ENCODE data around the gene OR52A5.

Gene OR52A5

GRCh38 chr11:5107285-5107684, 30.9 kb downstream of the OR52A5 start:
- DNase-seq, result no peak

- DNase-seq, result no peak
Observed at GRCh38 chr11:5103066-5103465, 35.1 kb downstream of the OR52A5 start.

- DNase-seq, result no peak
Observed at GRCh38 chr11:5102246-5102645, 35.9 kb downstream of the OR52A5 start.

GRCh38 chr11:5096011-5096410, 42.1 kb downstream of the OR52A5 start:
- DNase-seq, result no peak

- no peak for DNase-seq
Observed at GRCh38 chr11:5092821-5093585, 45.2 kb downstream of the OR52A5 start.

- DNase-seq, result no peak
Observed at GRCh38 chr11:5090668-5091067, 47.5 kb downstream of the OR52A5 start.

GRCh38 chr11:5088556-5088955, 49.6 kb downstream of the OR52A5 start:
- no peak for DNase-seq

- no peak for DNase-seq
Observed at GRCh38 chr11:5083602-5084001, 54.6 kb downstream of the OR52A5 start.

GRCh38 chr11:5081405-5081804, 56.8 kb downstream of the OR52A5 start:
- no peak for DNase-seq
